NCI-H128 (cell line): ENCODE measurements around the gene PPP1R3E.
"Not testable (repeated sequence)": the region's sequence is repeated elsewhere in the genome, so short reads cannot be mapped to it uniquely, and the experiment has no call there.

Source experiments
- DNase-seq: peaks from one replicate; lab custom pipeline; 2025; ENCODE audit not compliant: unreplicated experiment; lab: John Stamatoyannopoulos, UW

The PPP1R3E gene, protein sequence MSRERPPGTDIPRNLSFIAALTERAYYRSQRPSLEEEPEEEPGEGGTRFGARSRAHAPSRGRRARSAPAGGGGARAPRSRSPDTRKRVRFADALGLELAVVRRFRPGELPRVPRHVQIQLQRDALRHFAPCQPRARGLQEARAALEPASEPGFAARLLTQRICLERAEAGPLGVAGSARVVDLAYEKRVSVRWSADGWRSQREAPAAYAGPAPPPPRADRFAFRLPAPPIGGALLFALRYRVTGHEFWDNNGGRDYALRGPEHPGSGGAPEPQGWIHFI

DNA sequence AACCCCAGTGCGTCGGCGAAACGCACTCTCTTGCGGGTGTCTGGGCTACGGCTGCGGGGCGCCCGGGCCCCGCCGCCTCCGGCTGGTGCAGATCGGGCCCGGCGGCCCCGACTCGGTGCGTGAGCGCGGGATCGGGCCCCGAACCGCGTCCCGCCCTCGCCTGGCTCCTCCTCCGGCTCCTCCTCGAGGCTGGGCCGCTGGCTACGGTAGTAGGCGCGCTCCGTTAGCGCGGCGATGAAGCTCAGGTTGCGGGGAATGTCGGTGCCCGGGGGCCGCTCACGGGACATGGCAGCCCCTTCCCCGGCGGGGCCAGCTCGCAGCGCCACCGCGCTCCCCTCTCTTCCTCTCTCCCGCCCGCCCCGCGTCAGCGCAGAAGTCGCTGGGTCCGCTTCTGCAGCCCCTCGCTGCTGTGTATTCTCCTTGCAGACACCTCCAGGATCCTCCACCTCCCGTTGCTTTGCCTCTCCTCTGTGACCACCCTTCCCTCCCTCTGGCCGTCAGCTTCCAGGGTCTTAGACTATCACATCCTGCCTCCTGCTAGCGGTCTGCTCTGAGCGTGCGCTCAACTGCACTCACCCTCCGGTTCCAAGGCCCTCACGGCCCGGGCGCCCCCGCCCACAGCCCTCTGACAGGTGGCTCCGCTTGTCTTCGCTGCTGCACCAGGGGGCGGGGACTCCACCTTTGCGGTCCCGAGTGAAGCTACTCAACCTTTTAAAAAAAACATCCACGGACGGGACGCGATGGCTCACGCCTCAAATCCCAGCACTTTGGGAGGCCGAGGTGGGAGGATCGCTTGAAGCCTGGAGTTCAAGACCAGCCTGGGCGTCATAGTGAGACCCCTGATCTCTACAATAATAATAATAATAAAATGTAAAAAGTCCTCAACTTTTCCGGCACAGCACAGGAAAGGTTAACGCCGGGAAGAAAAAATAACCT, at the start of gene PPP1R3E:
Gene PPP1R3E (minus strand): TSS at position 570 of the 936 bp plus-strand sequence. CDS start 283 bp downstream, at position 287.
- peak; percentile 72 for DNase-seq

DNA sequence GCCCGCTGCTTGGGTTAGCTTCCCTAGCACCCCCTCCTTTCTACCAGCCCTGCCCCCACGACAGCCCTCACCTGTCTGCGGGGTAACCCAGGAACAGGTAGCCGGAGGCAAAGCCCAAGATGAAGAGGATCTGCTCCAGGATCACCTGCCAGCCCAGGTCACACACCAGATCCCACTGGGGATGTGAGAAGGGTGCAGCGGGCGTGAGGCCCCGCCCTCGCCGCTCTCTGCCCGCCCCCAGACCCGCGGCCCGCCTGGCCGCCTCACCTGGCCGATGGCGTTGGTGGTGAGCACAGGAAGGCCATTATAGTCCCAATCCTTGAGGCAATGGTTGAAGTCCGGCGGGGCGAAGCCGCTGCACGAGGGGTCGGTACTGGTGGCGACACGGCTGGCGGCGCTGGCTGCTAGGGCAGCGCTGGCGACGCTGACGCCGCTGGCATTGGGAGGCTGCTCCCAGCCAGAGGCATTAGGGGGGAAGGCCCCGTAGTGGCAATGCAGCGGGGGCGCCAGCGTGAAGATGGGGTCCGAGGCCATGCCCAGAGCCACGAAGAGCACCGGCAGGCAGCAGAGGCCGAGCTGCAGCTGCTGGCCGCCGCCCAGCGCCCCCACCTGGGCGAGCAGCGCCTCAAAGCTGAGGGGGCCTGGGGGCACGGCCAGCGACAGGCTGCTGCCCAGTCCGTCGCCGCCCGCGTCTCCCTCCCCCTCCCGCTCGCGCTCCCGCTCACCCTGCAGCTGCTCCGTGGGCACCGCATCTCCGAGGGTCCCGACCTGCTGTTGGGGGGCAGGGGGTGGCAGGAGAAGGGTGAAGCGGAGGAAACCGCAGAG, 49.2 kb upstream of the PPP1R3E start:
- no peak for DNase-seq

DNA sequence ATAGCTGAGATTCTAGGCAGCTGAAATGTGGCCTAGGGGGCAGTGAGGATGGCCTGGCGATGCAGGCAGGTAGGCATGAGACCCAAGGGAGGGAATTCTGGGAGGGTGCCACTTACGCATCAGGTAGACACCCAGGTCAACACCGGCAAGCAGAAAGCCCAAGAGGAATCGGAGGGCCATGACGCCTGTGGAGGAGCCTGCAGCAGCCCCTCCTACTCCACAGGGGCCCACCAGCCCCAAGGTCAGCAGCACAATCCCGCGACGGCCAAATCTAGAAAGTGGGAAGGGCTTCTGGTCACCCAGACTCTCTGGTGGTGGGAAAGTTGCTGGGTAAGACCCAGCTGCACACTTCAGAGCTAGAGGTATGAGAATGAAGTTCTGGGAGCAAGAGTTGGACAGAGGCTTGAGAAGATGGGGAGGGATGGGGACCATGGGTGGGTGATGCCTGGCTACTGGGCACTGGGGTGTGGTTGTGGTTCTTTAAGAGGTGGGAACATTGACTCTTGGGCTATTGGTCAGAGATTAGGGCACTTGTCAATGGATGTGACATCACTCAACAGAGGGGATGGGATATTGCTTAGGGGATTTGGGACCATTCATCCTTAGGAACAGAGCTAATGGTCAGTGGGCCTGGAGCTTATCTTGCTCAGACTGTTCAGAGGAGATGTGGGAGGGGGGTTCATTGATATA, 46.6 kb upstream of the PPP1R3E start:
- DNase-seq: no peak

DNA sequence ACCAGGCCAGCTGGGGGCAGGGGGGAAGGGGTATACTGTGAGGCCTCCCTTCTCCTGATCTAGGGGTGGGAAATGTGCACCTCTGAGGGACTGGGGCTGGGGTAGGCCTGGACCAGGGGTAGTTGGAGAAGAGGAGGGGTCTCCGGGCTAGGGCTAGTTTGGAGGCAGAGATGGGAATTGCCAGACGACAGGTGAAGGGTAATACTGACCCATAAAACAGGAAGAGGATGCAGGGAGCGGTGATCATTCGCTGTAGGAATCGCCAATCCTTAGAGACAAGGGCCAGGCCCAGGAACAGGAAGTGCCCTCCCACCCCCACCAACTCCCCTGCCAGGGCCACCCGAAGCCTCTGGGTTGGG, 45.6 kb upstream of the PPP1R3E start:
- DNase-seq: no peak

DNA sequence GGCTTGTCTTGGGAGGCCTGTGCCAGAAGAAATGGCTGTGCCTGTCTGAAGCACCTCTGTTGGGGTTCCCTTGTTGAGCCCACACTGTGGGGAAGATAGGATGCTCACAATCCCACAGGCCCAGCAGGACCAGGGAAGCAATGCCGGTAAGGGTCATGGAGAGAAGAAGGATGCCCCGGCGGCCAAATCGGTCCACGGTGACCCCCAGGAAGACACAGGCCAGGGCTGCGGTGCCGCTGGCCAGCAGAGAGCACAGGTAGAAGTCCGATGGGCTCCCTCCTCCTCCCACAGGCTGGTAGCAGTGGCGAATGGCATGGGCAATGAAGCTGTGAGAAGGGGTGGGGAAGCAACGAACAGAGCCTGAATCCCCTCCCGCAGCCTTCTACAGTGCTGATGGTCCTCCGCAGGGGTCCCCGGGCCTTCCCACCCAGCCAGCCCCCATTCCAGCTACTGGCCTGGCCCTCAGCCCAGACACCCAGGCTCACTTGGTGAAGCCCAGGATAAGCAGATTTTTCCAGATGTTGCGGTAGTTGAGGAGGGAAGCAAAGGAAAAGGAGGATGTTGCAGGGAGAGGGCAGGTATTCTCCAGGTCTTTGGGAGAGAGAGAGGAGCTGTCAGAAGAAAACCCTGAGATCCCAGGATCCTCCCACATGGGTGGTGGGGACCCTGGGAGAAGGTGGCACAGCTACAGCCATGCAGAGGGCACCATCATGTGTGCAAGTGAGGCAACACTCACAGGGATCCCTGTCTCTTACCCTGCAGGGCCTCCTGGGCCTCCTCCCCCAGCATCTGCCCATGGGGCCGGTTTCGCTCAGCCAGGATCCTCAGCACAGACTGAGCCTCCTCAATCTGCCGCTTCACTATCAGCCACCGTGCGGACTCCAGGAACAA, 45.0 kb upstream of the PPP1R3E start:
- DNase-seq: no peak

DNA sequence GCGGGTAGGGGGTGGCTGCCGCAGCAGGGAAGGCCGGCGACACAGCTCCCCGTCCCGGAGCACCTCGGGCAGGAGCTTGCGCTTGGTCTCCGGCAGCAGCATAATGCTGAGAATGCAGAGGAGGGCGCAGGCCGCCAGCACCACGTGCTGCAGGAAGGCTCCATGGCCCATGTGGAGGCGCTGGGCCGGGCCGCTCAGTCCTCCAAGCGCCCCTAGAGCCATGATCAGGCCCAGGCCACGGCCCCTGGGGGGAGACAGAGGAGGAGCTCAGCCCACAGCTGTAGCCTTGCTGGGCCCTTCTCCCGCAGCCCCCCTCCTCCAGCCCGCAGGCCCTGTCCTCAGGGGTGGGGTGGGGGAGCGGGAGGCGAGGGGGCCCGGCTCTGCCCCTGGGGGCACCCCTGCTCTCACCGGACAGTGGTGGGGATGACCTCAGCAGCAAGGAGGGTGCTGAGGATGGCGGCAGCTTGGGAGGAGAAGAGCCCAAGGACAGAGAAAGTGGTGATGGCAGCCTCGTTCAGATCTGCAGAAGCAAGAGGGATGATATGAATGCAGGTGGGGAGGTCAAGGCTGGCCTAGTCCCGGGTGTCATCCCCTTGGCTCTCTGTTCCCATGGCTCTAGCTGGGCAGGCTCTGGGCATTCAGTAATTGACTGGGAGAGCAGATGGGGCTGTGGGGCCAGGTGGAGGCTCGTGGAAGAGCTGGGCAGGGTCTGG, 44.2 kb upstream of the PPP1R3E start:
- DNase-seq: no peak

DNA sequence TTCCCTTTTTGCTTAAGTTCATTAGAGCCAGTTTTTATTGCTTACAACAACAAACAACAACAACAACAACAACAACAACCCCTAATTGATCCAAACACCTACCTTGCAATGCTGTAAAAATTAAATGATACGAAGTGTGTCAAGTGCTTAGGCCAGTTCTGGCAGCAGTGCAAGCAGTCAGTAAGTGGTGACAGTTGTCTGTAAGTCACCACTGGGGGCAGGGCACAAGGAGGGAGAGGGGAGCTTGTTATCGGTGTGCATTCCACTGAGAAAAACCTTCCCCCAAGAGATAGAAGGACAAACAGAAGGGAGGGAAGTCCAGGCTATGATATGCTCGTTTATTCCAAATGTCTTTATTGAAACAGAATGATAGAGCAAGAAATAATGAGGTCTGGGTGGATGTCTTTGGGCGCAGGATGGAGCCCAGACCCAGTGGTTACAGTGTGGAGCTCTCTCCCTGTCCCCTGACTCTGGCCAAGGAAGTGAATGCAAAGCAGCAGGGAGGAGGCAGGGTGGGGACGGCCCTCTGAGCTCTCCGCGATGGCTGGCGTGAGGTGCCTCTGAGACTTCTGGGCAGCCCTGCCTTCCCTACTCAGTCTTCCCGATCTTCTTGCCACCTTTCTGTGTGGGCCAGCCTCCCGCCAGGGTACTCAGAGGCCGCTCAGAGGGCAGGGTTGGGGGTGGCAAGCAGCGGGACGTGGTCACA, 43.5 kb upstream of the PPP1R3E start:
- DNase-seq: no peak

DNA sequence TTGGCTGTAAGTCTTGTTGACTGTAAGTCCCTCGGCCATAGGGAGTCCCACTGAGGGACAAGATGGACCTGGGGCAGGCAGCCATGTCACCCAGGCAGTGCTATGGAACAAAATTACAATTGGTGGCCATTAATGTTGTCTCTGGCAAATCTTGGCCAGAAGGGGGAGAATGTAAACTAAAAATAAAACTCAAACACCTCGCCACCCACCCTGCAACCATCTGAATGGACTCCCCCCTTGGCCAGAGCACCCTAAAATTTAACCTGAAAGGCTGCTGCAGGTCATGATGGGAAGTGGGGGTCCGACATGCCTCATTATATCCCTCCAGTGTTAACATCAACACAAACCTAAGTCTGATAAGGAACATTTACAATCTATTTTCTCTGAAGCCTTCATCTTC, 41.8 kb upstream of the PPP1R3E start:
- DNase-seq: no peak

DNA sequence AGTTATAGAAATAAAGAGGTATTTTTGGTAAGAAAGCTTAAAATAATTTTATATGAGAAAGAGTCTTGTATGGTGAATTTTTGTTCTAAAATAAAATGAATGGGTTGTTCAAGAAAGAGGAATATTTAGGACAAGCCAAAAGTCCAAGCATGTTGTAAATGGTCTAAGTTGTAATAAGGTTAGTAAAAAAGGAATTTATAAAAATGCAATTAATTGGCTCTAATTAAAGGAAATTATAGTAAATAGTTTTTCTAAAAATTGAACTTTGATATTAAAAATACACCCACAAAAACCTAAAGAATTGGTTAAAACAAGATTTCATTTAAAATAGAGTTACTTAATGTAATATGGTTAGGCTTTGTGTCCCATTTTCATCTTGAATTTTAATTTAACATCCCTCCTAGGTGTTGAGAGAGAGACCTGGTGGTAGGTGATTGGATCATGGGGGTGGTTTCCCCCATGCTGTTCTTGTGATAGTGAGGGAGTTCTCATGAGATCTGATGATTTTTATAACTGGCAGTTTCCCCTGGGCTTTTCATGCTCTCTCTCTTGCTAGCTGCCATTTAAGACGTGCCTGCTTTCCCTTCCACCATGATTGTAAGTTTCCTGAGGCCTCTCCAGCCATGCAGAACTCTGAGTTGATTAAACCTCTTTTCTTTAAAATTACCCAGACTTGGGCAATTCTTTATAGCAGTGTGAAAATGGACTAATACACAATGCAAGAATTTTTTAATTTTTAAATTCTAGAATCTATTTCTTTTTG, 37.0 kb upstream of the PPP1R3E start:
- no peak for DNase-seq

DNA sequence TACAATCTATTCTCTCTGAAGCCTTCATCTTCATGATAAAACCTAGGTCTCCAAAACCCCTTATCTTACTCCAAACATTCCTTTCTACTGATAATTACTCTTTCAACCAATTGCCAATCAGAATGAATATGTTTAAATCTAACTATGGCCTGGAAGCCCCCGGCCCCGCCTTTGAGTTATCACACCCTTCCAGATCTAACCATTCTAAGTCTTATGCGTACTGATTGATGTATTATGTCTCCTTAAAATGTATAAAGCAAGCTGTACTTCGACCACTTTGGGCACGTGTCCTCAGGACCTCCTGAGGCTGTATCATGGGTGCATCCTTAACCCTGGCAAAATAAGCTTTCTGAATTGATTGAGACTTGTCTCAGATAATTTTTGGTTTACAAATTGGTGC, 33.0 kb upstream of the PPP1R3E start:
- DNase-seq: no peak

DNA sequence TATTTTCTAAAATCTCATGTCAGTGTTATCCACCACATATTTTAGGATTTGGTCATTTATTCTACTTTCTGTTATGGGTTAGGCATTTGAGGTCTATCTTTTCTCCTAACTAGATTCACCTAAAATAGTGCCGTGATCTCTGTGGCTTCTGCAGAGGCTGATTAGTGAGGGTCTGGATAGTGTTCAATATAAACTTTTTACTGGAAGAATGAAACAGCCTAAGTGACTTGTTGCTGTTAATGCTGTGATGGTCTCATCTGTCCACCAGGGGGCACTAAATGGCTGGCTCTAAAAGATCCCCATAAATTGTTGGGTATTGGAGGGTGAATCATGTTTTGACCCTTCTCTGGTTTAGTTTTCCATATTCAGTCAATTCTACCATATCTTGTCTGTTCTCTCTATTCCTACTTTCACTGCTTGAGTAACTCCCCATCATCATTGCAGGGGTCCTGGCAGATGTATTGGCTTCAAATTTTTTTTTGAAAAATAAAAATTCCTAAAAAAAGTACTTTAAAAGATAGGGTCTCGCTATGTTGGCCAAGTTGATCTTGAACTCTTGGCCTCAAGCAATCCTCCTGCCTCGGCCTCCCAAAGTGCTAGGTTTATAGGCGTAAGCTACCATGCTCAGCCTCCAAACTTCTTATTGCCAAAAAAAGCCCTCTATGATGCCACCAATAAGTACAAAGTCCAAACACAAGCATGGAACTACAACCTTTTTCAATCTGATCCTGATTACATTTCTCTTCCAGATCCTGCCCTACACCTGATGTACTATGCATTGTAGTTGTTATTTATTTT, 25.5 kb upstream of the PPP1R3E start:
- peak; percentile 59 for DNase-seq

DNA sequence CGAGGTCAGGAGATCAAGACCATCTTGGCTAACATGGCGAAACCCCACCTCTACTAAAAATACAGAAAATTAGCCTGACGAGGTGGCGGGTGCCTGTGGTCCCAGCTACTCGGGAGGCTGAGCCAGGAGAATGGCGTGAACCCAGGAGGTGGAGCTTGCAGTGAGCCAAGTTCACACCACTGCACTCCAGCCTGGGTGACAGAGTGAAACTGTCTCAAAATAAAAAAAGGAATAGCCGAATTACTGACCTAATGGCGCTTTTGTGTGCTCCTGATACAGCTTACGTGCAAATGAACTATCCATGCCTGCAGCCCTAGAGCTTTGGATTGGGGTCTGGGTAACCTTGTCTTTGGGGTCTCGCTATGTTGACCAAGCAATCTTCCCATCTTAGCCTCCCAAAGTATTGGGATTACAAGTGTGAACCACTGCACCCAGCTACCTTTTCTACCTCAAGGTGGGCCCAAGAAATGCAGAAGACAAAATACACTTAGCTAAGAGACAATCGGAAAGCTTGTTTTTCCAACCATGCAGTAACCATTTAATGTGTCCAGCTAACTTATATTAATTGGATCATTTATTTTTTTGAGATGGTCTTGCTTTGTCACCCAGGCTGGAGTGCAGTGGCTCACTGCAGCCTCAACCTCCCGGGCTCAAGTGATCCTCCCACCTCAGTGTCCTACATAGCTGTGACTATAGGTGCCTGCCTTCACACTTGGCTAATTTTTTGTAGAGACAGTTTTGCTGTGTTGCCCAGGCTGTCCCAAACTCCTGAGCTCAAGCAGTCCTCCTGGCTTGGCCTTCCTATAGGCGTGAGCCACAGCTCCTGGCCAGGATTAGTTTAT, 24.1 kb upstream of the PPP1R3E start:
- no peak for DNase-seq

DNA sequence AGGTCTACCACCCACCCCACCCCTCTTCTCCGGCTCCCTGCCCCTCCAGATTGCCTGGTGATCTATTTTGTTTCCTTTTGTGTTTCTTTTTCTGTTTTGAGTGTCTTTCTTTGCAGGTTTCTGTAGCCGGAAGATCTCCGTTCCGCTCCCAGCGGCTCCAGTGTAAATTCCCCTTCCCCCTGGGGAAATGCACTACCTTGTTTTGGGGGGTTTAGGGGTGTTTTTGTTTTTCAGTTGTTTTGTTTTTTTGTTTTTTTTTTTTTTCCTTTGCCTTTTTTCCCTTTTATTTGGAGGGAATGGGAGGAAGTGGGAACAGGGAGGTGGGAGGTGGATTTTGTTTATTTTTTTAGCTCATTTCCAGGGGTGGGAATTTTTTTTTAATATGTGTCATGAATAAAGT, 23.1 kb upstream of the PPP1R3E start:
- not testable (repeated sequence) for DNase-seq

DNA sequence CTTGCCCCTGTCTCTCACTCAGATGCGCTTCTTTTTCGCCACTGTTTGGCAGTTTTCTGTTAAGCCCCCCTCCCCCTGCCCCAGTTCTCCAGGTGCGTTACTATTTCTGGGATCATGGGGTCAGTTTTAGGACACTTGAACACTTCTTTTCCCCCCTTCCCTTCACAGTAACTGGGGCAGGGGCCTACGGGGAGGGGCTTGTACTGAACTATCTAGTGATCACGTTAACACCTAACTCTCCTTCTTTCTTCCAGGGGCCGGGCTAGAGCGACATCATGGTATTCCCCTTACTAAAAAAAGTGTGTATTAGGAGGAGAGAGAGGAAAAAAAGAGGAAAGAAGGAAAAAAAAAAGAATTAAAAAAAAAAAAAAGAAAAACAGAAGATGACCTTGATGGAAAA, 22.3 kb upstream of the PPP1R3E start:
- no peak for DNase-seq

DNA sequence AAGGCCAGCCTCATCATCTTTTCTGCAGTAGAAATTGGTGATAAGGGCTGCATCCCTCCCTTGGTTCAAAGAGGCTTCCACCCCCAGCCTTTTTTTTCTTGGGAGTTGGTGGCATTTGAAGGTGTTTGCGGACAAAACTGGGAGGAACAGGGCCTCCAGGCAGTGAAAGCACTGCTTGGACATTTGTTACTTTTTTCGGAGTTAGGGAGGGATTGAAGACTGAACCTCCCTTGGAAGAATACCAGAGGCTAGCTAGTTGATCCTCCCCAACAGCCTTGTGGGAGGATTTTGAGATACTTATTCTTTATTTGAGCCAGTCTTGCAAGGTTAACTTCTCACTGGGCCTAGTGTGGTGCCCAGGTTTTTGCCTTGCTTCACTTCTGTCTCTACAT, 21.8 kb upstream of the PPP1R3E start:
- no peak for DNase-seq

DNA sequence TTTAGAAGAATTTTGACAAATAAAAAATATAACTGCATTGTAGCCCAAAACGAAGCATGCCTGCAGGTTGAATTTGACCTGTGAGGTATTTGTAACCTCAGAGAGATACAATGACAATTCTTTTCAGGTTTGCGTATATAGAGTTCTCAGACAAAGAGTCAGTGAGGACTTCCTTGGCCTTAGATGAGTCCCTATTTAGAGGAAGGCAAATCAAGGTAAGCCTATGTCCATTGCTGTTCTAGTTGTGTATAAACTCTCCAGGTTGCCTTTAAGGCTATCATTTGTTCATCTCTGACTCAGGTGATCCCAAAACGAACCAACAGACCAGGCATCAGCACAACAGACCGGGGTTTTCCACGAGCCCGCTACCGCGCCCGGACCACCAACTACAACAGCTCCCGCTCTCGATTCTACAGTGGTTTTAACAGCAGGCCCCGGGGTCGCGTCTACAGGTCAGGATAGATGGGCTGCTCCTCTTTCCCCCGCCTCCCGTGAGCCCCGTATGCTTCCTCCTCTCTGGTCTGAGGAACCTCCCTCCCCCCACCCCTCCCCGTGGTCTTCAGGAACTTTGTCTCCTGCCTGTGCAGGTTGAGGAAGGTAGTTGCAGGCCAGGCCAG, 21.3 kb upstream of the PPP1R3E start:
- no peak for DNase-seq
